Esophagus muscularis mucosa (tissue), 3 donors: Measurements from ENCODE around the gene SMCHD1.

Source experiments
- POLR2A ChIP-seq: fragments of 450-650 bp; IDR thresholded peaks from one replicate; pipeline ENCODE4 v1.6.1; 2017; ENCODE audit warnings: antibody characterized with exemption, moderate library complexity, mild to moderate bottlenecking, low read depth
- POLR2AphosphoS5 ChIP-seq, 2 donors: sonication (generic); formaldehyde crosslinking; IDR thresholded peaks; one replicate each; pipeline ENCODE4 v1.6.1; 2017; ENCODE audit warnings: antibody characterized with exemption in 2 of 2
- TF ChIP-seq, protein P1 (sequence below), 3 experiments: fragments of 200-600 bp in 2 of 3; fragments of 450-650 bp in 1 of 3; sonication (generic) in 2 of 3; IDR thresholded peaks; one replicate each; pipeline ENCODE4 v1.5.1; 2017 to 2019; ENCODE audit warnings: antibody characterized with exemption in 3 of 3, mild to moderate bottlenecking in 2 of 3, moderate library complexity in 1 of 3

DNA sequence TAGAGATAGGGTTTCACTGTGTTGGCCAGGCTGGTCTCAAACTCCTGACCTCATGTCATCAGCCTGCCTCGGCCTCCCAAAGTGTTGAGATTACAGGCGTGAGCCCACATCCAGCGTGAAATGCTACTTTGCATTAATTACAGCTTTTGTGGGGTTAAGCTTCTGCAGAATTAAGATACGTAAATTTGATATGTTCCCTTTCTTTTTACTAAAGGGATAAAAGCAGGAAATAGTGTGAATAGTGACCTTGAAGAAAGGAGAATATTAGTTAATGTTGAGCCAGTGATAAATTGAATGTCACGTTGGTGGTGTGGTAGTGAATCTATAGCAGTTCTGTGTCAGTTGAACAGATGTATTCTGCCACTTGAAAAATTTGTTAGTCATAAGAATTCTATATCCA is 16.9 kb downstream of the SMCHD1 start:
- TF ChIP-seq POLR2A (no peak), POLR2AphosphoS5 (IDR thresholded peaks at IDR 0.05) (no peak)
- TF ChIP-seq, protein P1, sequence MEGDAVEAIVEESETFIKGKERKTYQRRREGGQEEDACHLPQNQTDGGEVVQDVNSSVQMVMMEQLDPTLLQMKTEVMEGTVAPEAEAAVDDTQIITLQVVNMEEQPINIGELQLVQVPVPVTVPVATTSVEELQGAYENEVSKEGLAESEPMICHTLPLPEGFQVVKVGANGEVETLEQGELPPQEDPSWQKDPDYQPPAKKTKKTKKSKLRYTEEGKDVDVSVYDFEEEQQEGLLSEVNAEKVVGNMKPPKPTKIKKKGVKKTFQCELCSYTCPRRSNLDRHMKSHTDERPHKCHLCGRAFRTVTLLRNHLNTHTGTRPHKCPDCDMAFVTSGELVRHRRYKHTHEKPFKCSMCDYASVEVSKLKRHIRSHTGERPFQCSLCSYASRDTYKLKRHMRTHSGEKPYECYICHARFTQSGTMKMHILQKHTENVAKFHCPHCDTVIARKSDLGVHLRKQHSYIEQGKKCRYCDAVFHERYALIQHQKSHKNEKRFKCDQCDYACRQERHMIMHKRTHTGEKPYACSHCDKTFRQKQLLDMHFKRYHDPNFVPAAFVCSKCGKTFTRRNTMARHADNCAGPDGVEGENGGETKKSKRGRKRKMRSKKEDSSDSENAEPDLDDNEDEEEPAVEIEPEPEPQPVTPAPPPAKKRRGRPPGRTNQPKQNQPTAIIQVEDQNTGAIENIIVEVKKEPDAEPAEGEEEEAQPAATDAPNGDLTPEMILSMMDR (IDR thresholded peaks at IDR 0.05), result no peak
